HUDEP-2 (cell line): Measurements from ENCODE around the gene HSPA4.

Experiments
- DNase-seq, 76 experiments: peaks; one replicate each; lab custom pipeline; 2025; ENCODE audit not compliant: unreplicated experiment in 76 of 76; lab: John Stamatoyannopoulos, UW

Gene HSPA4

DNA sequence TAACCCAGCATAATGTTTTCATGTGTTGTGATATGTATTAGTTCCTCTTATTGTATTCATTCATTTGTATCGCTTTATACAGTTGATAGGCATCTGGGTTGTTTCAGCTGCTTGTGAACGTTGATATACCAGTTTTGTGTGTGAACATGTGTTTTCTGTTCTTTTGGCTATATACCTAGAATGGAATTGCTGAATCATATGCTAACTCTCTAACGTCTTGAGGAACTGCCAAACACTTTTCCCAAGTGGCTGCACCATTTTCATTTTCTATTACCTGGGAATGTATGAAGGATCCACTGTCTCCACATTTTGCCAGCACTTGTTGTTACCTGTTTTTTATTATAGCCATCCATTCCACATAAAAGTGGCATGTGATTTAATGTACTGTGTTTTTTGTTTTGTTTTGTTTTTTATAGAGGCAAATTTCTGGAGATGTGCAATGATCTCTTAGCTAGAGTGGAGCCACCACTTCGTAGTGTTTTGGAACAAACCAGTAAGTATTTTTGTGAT, 34.6 kb downstream of the HSPA4 start:
- DNase-seq = peak in 1 of 76 experiments; percentile 5

DNA sequence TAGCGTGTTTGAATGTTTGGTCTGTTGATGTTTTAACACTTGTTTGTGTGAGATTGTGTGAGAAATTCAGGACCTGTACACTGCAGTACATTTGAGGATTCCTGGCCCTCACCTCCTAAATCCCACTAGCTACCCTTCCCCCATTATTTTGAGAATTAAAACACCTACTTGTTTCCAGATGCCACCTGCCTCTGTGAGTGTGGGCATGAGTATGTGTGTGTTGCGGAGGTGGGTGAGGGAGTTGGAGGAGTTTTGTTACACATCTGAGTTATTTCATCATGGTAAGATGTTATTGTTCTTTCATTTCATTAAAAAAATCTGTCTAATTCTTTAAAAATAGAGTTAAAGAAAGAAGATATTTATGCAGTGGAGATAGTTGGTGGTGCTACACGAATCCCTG, 36.3 kb downstream of the HSPA4 start:
- DNase-seq = no peak

DNA sequence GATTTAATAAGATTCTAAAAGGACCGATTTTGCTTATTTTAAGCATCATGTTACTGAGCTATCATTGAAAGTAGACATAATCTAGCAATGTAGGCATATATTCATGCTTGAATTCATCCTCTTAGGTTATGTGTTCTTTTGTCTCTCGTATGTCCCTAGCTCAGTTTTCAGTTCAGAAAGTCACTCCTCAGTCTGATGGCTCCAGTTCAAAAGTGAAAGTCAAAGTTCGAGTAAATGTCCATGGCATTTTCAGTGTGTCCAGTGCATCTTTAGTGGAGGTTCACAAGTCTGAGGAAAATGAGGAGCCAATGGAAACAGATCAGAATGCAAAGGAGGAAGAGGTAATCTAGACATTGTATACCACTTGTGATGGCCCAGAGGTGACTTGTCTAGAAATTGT, 39.2 kb downstream of the HSPA4 start:
- no peak for DNase-seq

DNA sequence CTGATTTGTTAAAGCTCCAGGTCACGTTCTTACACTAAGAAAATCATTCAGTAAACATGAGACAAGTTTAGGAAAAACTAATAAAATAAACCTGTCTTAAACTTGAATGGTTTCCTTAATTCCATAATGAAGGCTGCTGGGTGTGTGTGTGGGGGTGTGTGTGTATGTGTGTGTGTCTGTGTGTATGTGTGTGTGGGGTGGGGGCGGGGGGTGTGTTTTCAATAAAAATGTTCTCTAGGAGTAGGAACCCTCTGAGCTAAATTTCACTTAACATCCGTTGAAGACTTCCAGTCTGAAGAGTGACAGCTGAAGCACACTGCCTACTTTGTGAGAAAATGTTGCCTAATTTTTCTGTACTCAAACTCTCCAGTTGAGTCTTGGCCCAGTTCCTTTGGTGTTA, 54.5 kb downstream of the HSPA4 start:
- DNase-seq = no peak

DNA sequence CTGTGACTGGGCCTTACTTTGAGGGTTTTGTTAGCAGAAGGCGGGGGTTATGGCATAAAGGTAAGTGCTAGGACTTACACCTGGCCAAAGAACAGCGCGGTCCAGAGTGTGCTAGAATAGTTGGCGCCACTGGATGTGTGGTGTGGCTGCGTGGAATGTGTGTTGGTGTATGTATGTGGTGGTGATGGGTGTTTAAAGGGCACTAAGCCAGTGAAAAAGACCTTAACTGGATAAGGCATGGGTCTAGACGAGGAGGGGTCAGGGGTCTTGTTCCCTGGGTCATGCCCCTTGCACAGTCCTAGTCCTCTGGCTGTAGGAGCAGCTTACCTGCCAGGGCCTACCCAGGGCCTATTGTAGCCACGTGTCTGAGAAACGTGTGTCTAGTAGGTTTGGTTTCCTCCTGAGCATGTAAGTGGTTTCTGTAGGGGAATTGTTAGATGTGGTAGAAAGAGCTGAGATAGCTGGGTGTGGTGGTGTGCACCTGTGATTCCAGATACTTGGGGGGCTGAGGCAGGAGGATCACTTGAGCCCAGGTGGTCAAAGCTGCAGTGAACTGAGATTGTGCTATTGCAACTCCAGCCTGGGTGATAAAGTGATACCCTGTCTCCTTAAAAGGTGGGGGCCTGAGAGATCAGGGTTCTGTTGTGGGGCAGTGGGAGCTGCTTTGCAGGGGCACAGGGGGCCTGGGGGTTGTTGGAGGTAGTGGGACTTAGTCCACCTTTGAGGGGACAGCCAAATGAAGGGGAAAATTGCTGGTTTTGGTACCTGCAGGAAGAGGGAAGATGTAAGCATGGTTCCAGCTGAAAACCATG, 55.2 kb downstream of the HSPA4 start:
- no peak for DNase-seq

DNA sequence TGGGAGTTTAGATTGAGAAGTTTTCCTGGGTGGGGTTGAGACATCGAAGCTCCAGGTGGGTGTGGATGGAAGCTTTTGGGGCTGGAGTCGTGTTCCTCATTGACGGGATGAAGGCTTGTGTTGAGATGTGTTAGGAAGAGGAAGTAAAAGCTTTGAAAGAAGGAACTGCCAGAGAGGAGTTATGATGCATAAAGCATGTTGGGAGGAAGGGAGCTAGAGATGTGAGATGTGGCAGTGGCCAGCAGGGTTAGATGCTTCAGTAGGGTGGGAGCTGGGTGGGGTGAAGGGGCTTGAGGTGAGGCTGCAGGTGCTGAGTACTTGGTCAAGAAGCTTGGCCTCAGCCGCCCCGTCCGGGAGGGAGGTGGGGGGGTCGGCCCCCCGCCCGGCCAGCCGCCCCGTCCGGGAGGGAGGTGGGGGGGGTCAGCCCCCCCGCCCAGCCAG, 56.7 kb downstream of the HSPA4 start:
- no peak for DNase-seq

DNA sequence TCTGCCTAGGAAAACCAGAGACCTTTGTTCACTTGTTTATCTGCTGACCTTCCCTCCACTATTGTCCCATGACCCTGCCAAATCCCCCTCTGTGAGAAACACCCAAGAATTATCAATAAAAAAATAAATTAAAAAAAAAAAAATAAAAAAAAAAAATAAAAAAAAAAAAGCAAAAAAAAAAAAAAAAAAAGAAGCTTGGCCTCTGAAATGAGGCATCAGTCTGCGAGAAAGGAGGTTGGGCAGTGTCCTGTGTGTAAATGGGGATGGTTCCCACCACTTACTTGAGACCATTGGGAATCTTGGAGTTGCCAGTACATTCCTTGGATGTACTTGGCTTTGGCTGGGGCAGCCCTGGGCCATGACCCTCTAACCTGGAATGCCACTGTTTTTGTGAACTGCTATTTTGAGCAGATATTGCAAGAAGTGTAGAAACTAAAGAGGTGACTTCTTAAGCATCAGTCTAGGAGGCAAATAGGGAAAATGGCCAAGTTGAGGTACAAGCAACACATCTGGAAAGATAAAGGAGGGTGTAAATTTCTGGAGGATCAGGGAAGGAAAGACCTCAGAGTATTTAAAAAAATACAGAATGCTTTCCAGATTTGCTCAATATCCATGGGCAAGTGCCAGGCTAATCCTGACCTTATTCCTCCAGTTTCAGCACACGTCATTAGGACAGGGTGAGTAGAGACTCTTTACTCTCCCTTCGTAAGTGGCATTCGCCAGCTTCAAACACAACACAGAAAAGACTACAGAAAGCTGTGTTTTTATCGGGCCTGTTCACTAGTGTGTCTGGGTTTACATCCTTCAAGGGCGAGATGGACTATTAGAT, 58.1 kb downstream of the HSPA4 start:
- no peak for DNase-seq

DNA sequence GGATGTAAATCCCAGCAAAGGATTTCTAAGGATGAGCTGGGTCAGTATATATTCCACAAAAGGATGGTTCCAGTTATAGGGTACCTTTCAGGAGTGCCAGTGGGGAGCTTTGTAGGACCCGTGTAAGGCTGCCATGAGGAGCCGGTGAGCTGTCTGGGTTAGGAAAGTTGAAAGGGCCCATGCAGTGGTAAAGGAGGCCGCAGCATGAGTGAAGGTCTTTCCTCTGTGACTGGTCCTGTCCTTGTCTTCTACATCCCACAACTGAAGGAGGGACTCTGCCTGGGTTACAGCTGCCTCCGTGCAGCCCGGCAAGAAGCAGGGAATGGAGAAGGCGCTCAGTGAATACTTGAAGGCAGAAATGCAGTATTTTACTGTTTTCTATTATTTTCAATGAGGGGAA, 58.9 kb downstream of the HSPA4 start:
- no peak for DNase-seq

DNA sequence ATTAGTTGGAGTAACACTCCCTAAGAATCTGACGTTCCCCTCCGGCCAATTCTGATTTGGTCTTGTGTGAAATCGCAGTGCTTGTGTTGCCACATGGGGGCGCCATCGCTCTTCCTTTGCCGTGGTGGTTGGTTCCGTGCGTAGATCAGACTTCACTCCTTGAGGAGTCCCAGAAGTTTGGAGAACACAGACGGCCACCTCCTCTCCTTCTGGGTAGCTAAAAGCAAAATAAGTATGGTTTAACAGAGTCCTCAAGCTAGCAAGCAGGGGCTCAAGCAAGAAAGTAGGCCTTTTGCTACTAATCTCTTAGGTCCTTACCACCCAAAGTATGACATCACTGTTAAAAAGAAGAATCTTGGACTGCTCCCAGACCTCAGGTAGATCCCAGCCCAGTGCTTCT, 59.5 kb downstream of the HSPA4 start:
- DNase-seq = peak in 70 of 76 experiments; percentile 2 to 80 (median 52)

DNA sequence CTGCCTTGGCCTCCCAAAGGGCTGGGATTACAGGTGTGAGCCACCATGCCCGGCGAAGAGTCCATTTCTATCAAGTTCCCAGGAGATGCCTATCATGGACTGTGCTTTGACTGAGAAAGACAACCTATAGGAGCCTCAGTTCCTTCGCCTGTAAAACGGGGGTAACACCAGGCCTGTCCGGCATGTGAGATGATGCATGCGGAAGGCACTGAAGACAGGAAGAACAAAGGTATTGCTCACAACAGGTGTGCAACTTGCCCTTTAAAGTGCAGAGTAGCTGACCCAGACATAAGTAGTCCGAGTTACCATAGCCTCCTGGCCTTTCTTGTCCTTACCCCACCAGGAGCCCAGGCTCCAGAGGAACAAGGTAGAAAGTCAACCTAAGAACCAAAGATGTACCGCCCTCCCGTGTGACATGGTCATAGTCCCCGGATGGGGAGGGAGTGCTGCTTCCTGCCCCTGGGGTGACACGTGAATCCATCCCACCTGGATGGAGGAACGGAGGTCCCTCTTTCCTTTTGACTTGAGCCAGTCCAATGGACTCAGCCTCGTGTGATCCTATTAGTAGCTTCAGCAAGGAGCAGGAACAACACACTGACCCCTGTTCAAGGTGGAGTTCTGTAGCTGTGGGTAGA, 60.3 kb downstream of the HSPA4 start:
- no peak for DNase-seq

DNA sequence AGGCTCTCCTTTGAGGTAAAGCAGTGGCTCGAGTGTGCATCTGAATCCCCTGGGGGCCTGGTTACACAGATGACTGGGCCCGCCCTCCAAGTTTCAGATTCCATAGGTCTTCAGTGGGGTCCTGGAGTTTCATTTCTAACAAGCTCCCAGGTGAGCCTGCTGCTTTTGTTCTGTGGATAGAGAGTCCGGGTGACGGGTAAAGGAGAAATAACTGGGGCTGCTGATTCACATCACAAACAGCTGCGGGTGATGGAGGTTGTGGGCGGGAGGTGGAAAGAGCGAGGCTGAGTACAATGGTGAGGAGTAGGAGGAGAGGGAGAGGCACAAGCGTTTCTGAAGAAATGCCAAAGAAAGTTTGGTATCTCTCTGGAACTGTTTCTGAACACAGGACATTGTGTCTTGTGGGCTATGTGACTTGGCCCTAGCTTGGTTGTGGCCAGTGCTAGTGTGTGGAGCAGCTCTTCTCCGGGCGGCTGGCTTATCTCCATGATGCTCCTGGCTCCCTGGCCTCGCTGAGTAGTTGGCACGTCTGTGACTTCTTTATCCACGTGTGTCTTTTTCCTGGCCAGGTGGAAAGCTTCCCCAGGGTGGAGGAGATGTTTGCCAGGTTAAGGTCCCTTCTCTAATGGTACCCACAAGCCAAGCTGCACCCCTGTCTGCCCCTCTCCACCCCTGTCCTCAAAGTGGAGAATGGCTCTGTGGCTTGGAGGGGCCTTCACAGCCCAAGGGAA, 61.7 kb downstream of the HSPA4 start:
- no peak for DNase-seq

DNA sequence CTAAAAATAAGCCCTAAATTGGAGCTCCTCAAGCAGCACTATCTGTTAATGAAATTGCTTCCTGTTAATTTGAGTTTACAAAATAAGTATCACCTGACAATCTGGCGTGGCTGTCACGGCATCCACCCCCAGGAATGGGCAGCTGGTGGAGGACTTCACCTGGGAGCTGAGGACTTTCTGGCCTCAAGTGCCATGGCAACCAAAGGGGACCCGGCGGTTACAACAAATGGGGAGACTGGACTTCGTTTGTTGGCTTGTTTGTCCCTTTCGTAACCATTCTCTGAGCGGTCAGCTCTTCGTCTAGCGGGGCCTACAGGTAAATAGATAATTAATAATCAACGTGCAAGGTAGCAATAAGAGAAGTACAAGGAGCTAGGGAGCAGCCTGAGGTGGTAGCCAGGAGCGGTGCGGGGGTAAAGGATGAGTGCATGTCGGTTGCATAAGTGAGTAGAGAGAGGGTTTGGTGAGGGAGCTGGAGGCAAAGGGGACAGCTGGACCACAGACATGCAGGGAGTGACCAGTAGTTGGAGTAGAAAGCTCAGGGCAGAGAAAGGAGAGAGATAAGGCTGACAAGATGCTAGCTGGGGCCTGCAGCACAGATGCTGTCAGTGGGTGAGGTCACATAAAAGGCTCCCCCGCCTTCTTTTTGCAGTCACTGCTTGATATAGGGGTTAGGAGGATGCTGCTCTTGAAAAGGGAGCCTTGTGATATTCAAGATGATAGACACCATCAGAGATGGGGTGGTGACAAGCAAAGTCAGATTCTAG, 62.5 kb downstream of the HSPA4 start:
- DNase-seq = no peak

DNA sequence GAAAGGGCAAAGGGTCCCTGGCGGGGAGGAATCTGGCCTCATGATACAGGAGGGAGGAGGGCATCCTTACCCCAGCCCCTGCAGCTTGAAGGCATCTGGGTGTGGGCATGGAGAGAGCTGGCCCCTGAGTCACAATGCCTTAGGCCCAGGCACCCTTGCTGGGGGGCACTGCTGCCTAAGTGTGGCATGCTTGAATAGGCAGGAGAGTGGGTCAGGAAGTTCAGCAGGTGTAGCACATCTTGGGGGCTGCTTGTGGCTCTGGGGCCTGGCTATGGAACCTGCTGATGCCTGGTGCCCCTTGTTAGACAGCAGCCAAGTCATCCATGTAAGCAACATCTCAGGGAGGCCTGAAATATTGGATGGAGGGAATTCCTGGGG, 63.1 kb downstream of the HSPA4 start:
- no peak for DNase-seq

DNA sequence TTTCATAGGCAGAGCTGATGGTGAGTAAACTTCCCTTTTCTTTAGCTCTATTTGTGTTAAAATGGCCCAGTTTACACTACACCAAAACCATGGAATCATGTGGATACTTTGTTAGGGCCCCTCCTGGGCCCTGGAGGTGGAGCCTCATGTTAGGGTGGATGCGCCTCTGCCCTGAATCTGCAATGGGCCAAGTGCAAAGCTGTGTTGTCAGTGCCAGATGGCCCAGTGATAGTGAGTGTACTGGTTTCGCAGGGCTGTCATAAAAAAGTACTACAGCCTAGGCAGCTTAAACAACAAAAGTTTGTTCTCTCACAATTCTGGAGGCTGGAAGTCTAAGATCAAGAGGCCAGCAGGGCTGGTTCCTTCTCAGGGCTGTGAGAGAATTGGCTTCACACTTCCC, 64.8 kb downstream of the HSPA4 start:
- no peak for DNase-seq

DNA sequence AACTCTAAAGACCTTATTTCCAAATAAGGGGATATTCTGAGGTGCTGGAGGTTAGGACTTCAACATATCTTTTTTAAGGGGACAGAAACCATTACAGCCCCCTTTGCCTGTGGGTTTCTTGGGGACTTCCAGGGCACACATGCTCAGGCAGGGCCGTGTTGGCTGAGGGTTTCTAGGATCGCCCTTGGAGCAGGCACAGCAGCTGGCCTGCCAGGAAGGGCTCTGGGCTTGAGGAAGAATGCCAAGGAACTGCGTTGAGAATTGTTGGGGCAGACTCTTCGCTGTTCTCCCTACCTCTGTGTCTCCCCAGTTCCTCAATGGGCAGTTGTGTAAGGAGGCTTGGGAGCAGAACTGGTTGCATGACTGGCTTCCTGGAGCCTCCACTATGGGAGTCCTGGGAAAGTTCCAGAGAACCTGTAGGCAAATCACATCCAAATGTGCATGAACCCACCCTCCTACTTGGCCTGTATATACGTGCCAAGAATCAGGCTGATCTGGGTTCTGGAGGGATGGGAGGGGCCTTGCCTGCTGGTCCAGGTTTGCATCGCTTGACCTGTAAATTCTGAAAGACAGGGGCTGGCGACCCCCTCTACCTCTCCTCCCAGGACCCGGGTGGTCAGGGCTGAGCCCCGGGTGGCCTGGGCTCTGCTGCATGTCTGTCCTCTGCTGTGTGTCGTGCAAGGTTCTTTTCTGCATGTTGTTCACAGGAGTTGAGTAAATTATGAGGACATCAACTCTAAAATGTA, 65.5 kb downstream of the HSPA4 start:
- no peak for DNase-seq

DNA sequence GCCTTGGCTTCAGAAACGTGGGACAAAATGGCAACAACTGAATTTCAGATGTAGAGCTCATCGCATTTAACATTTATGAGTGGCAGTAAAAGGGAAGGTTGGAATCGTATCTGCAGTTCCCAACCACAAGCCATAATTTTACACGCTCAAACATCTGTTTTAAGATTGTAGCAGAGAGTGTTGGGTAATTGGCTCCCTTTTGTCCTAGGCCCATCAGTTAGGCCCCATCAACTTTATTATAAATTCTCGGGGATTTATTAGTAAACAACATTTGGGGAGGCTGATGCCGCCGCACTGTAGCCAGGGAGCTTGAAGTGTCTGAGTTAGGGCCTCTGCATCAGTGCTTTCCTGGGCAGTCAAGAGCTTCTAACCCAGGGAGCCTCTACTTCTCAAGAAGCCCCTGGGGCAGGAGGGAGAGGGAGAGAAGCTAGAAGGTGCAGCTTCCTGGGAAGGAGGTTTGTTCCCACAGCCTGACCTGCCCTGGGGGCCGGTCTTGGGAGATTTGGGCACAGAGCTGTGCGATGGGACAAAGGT, 66.2 kb downstream of the HSPA4 start:
- DNase-seq = no peak

DNA sequence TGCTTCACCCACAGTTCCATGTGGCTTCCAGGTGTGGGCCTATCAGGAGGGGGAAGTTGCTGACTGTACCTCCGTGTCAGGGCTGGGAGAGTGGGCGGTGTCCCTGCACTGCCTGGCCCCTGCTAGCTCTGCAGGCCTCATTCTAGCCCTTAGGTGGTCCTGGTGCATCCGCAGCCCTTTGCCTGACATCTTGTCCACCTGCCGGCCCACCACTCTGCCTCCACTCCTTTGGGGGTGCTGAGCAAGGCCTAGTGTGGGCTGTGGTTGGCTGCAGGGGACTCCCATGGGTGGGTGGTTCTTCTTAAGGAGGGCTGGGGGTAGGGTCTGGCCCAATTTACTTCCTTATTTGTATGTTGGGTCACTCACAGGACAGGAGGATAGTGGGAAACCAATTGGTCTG, 66.9 kb downstream of the HSPA4 start:
- DNase-seq = no peak

DNA sequence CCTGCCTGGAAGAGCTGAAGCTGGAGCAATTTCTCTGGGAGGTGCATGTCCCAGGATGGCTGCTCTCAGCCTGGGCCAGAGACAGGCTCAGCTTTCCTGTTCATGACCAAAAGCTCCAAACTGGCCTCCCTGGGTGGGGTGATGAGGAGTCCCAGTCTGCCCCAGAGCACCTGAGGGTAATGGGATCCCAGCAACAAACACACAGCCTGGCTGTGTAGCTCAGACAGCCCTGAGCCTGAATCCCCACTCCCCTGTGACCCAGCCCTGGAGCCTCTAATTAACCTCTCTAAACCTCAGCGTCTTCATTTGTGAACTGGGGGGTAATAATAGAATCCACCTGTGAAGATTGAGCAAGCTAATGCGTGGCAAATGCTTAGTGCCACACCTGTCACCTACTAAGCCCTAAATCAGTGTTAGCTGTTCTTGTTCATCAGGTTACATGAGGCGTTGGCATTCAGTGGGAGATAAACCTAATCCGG, 67.5 kb downstream of the HSPA4 start:
- no peak for DNase-seq
